HCT116 (cell line): Measurements from ENCODE around the gene SHCBP1L. TPM values are rescaled to one million over a fixed set of nuclear protein-coding genes. Genes with fewer than 3 reads are reported as not detected.

Experiments used
- ATAC-seq: fragments of 200-7000 bp; cut with Tn5 transposase; 2 replicates; pipeline ENCODE4 v1.9.1; 2020; ENCODE audit warnings: mild to moderate bottlenecking, moderate library complexity
- BruUV-seq: library from RNA; stranded (reverse); fragments of 400-500 nt; replicated peaks from 2 replicates; lab custom pipeline; 2021; lab: Mats Ljungman, UMichigan
- CTCF ChIA-PET: fragments of 300-600 bp; sonication (Branson Sonifier 250); formaldehyde crosslinking; loops from one replicate; lab custom pipeline; 2021; ENCODE audit warnings: antibody characterized with exemption; lab: Charles Lee
- POLR2A ChIA-PET: fragments of 300-600, 350-600 bp; sonication (Branson Sonifier 250); formaldehyde crosslinking; loops from one replicate; lab custom pipeline; 2021; ENCODE audit warnings: antibody characterized with exemption; lab: Charles Lee
- RAD21 ChIA-PET, 2 experiments: fragments of 300-600 bp; sonication (Branson Sonifier 250); formaldehyde crosslinking; loops; one replicate each; lab custom pipeline; 2023; ENCODE audit warnings: low total read pairs in 2 of 2; ENCODE audit not compliant: uncharacterized antibody in 2 of 2, unreplicated experiment in 2 of 2, low non-redundant PET in 1 of 2; lab: Charles Lee
- DNase-seq: peaks from one replicate; pipeline ENCODE4 v3.0.0-alpha.2; 2010; ENCODE audit warnings: low read depth, low spot score
- H2AFZ ChIP-seq: fragments of 200-600 bp; shearing (Covaris generic), sonication (generic); 2 replicates; pipeline ENCODE4 v1.6.1; 2017; ENCODE audit warnings: low read depth, mixed run types, mixed read lengths, antibody characterized with exemption, low read length; ENCODE audit not compliant: poor library complexity, severe bottlenecking
- H3K27ac ChIP-seq: 2 replicates; pipeline ENCODE4 v1.5.1; 2012; ENCODE audit warnings: low read depth, low read length
- H3K27me3 ChIP-seq: fragments of 200-600 bp; sonication (generic); 2 replicates; pipeline ENCODE4 v1.6.1; 2016; ENCODE audit warnings: mixed run types, low read length, mixed read lengths; ENCODE audit not compliant: insufficient read depth
- H3K36me3 ChIP-seq, 2 experiments: fragments of 200-500 bp in 1 of 2; fragments of 200-600 bp in 1 of 2; sonication (Bioruptor generic) in 1 of 2; sonication (generic) in 1 of 2; 2 replicates each; pipeline versions ENCODE4 v1.5.1 to v1.6.1; 2014 to 2016; ENCODE audit warnings: low read length in 2 of 2, inconsistent platforms in 1 of 2, mixed read lengths in 1 of 2, mixed run types in 1 of 2; ENCODE audit not compliant: insufficient read depth in 2 of 2, control insufficient read depth in 1 of 2
- H3K4me1 ChIP-seq, 2 experiments: fragments of 200-600 bp in 1 of 2; sonication (generic) in 1 of 2; 2 replicates each; pipeline versions ENCODE4 v1.5.1 to v1.6.1; 2012 to 2017; ENCODE audit warnings: low read length in 2 of 2, inconsistent platforms in 1 of 2, mild to moderate bottlenecking in 1 of 2, mixed read lengths in 1 of 2, mixed run types in 1 of 2, moderate library complexity in 1 of 2; ENCODE audit not compliant: insufficient read depth in 2 of 2, control insufficient read depth in 1 of 2
- H3K4me2 ChIP-seq: fragments of 200-600 bp; sonication (generic); 2 replicates; pipeline ENCODE4 v1.6.1; 2017; ENCODE audit warnings: mixed run types, low read length, mixed read lengths
- H3K4me3 ChIP-seq, 2 experiments: fragments of 200-600 bp in 1 of 2; sonication (generic) in 1 of 2; replicated peaks in 1 of 2; 2 replicates each; pipeline ENCODE4 v1.5.1; 2011 to 2016; ENCODE audit warnings: low read length in 2 of 2, control low read depth in 1 of 2, low read depth in 1 of 2, mild to moderate bottlenecking in 1 of 2, mixed read lengths in 1 of 2, mixed run types in 1 of 2
- H3K79me2 ChIP-seq: fragments of 200-600 bp; sonication (generic); 2 replicates; pipeline ENCODE4 v1.6.1; 2017; ENCODE audit warnings: mild to moderate bottlenecking, mixed run types, low read length, moderate library complexity, mixed read lengths; ENCODE audit not compliant: insufficient read depth
- H3K9ac ChIP-seq: fragments of 200-600 bp; sonication (generic); 2 replicates; pipeline ENCODE4 v1.6.1; 2016; ENCODE audit warnings: low read length, mixed read lengths
- H3K9me2 ChIP-seq: fragments of 200-600 bp; sonication (generic), shearing (Covaris generic); 2 replicates; pipeline ENCODE4 v1.6.1; 2017; ENCODE audit warnings: mixed run types, mild to moderate bottlenecking, moderate library complexity; ENCODE audit not compliant: insufficient read depth
- H3K9me3 ChIP-seq, 2 experiments: fragments of 200-500 bp in 1 of 2; fragments of 200-600 bp in 1 of 2; sonication (Bioruptor generic) in 1 of 2; sonication (generic) in 1 of 2; 2 replicates each; pipeline ENCODE4 v1.6.1; 2014 to 2017; ENCODE audit warnings: low read length in 2 of 2, mixed read lengths in 2 of 2, inconsistent platforms in 1 of 2, low read depth in 1 of 2, mild to moderate bottlenecking in 1 of 2, mixed run types in 1 of 2, moderate library complexity in 1 of 2; ENCODE audit not compliant: control insufficient read depth in 1 of 2, insufficient read depth in 1 of 2
- H4K20me1 ChIP-seq: fragments of 200-600 bp; sonication (generic), shearing (Covaris generic); 2 replicates; pipeline ENCODE4 v1.6.1; 2017; ENCODE audit warnings: mixed run types, mild to moderate bottlenecking, moderate library complexity; ENCODE audit not compliant: insufficient read depth
- CEBPB ChIP-seq: IDR thresholded peaks from 2 replicates; pipeline ENCODE4 v1.6.1; 2012; ENCODE audit warnings: low read depth
- EGR1 ChIP-seq: IDR thresholded peaks from 2 replicates; pipeline ENCODE4 v1.6.1; 2012; ENCODE audit warnings: low read depth
- ELF1 ChIP-seq: IDR thresholded peaks from 2 replicates; pipeline ENCODE4 v1.6.1; 2012; ENCODE audit warnings: low read depth, borderline replicate concordance
- EZH2 ChIP-seq: fragments of 200-600 bp; sonication (generic); IDR thresholded peaks from 2 replicates; pipeline ENCODE4 v1.6.1; 2017; ENCODE audit warnings: antibody characterized with exemption, mixed run types
- EZH2phosphoT487 ChIP-seq: fragments of 200-600 bp; IDR thresholded peaks from 2 replicates; pipeline ENCODE4 v1.6.1; 2018; ENCODE audit warnings: antibody characterized with exemption, borderline replicate concordance
- JUND ChIP-seq: IDR thresholded peaks from 2 replicates; pipeline ENCODE4 v1.6.1; 2012
- POLR2AphosphoS5 ChIP-seq: IDR thresholded peaks from 2 replicates; pipeline ENCODE4 v1.6.1; 2011; ENCODE audit warnings: mild to moderate bottlenecking, low read depth, low read length, moderate library complexity
- SIN3A ChIP-seq: IDR thresholded peaks from 2 replicates; pipeline ENCODE4 v1.6.1; 2012; ENCODE audit warnings: low read depth
- SP1 ChIP-seq: IDR thresholded peaks from 2 replicates; pipeline ENCODE4 v1.6.1; 2012; ENCODE audit warnings: low read depth
- SRF ChIP-seq: IDR thresholded peaks from 2 replicates; pipeline ENCODE4 v1.6.1; 2012; ENCODE audit warnings: low read depth
- TCF7L2 ChIP-seq: IDR thresholded peaks from 2 replicates; pipeline ENCODE4 v1.7.0; 2011; ENCODE audit warnings: borderline replicate concordance, inconsistent platforms; ENCODE audit not compliant: insufficient read depth, insufficient read length; ENCODE audit errors: extremely low read depth
- ZFX ChIP-seq: fragments of 450-650 bp; IDR thresholded peaks from 2 replicates; pipeline ENCODE4 v1.6.1; 2017
- ZNF274 ChIP-seq: fragments of 200-500 bp; sonication (Bioruptor generic); IDR thresholded peaks from 2 replicates; pipeline ENCODE4 v1.6.1; 2014; ENCODE audit warnings: mild to moderate bottlenecking, low read depth, low read length, inconsistent platforms
- intact Hi-C: fragments of 100-400 bp; cut with micrococcal nuclease; formaldehyde crosslinking; loops from 2 replicates; pipeline ENCODE4 v1.10.0; 2022
- total RNA-seq: library from RNA; stranded (reverse); gene quantifications from one replicate; pipeline ENCODE4 v1.2.1, GENCODE V29; 2021; ENCODE audit not compliant: unreplicated experiment
- TF ChIP-seq, protein P1 (sequence below): IDR thresholded peaks from 2 replicates; pipeline ENCODE4 v1.6.1; 2012
- TF ChIP-seq, protein P2 (sequence below): IDR thresholded peaks from 2 replicates; pipeline ENCODE4 v1.6.1; 2011; ENCODE audit warnings: mild to moderate bottlenecking, low read length, moderate library complexity; ENCODE audit not compliant: insufficient replicate concordance; ENCODE audit errors: extremely low read depth
- TF ChIP-seq, protein P3 (sequence below): IDR thresholded peaks from 2 replicates; pipeline ENCODE4 v1.6.1; 2012

Gene SHCBP1L
- total RNA-seq, 1 experiment from 2014 or later: not detected

DNA sequence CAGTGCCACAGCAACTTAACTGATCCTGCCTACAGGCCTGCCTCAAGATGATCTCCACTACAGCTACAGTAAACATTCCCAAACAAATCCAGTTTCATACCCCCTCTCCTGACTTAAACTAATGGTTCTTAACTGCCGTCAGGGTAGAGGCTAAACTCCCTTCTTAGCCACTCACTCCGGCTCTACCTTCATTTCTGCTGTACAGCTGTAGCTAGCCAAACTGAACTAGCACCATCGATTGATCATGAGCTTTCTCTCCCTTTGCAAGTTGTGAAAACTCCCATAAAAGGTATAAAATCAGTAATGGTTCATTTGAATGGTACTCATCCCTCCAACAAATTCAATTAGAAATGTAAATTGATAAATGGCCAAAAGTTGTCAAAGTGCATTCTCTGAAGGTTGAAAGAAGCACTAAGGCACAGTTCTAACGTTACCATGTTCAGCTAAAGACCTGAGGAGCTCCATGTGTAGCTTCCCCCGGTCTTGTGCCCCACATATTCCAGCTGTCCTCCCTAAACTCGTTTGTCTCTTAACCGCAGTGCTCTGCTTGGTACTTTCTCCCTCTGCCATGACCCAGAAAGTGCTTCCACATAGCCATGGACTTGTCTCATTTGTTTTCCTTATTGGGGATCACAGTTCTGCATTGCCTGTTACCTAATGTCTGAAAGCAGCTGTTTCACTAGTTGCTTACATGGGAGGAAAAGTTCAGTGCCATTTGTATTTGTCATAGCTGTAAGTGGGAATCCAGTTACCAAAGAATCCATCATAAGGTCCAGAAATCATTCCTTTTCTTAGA lies 64.0 kb downstream of the SHCBP1L start:
- no peak overlapping the region for H3K4me2 ChIP-seq
- peaks cover 14% of the 10 kb centered on the region for H4K20me1 ChIP-seq
- no peaks in the 10 kb centered on the region for H3K9me3 ChIP-seq
- ChIA-PET CTCF (no interaction called here), RAD21 (no interaction called here), POLR2A (no interaction called here)
- H3K79me2 ChIP-seq: peaks cover 17% of the 10 kb centered on the region
- no peak overlapping the region for H3K9ac ChIP-seq
- intact Hi-C loops: no loop called here
- no peak overlapping the region for H2AFZ ChIP-seq
- TF ChIP-seq JUND: peak; percentile 10; the same call in 1 of the 2 replicates
- 0 out of 2 replicates have a peak, but pooled peaks have one; percentile 29 for TF ChIP-seq SIN3A
- no peak for TF ChIP-seq ELF1
- TF ChIP-seq ZNF274: no peak
- peak; percentile 13; the same call in 1 of the 2 replicates for TF ChIP-seq POLR2AphosphoS5
- no peak overlapping the region for H3K4me3 ChIP-seq
- DNase-seq: no peak
- peaks cover 2 to 3% of the 10 kb centered on the region in 2 experiments; a peak in 1 of 4 replicates for H3K4me1 ChIP-seq
- no TSS peak for BruUV-seq
- H3K27ac ChIP-seq: no peak overlapping the region
- peak; percentile 31 for ATAC-seq
- no peaks in the 10 kb centered on the region for H3K27me3 ChIP-seq
- H3K9me2 ChIP-seq: no peaks in the 10 kb centered on the region
- peaks cover 36 to 42% of the 10 kb centered on the region in 2 experiments for H3K36me3 ChIP-seq

DNA sequence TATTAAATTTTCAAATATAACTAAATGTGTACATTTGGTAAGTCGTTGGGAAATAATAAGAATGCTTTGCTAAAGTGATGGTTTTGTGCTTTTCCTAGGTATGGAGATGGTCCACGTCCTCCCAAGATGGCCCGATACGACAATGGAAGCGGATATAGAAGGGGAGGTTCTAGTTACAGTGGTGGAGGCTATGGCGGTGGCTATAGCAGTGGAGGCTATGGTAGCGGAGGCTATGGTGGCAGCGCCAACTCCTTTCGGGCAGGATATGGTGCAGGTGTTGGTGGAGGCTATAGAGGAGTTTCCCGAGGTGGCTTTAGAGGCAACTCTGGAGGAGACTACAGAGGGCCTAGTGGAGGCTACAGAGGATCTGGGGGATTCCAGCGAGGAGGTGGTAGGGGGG lies 66.0 kb downstream of the SHCBP1L start:
- DNase-seq: no peak
- Histone ChIP-seq H3K9me3 (no peaks in the 10 kb centered on the region), H4K20me1 (peaks cover 14% of the 10 kb centered on the region), H3K79me2 (peaks cover 25% of the 10 kb centered on the region), H3K9ac (no peak overlapping the region), H3K9me2 (no peaks in the 10 kb centered on the region), H3K27me3 (no peaks in the 10 kb centered on the region), H2AFZ (no peak overlapping the region), H3K4me3 (no peak overlapping the region), H3K4me2 (no peak overlapping the region), H3K27ac (no peak overlapping the region), H3K36me3 (peaks cover 51 to 56% of the 10 kb centered on the region in 2 experiments), H3K4me1 (no peaks in the 10 kb centered on the region)
- ChIA-PET CTCF (no interaction called here), POLR2A (no interaction called here), RAD21 (no interaction called here)
- intact Hi-C loops: no loop called here
- ATAC-seq: no peak
- no TSS peak for BruUV-seq
- TF ChIP-seq EGR1: no peak
- no peak for TF ChIP-seq SP1
- no peak for TF ChIP-seq EZH2
- TF ChIP-seq POLR2AphosphoS5: no peak
- no peak for TF ChIP-seq EZH2phosphoT487
- TF ChIP-seq, protein P1, sequence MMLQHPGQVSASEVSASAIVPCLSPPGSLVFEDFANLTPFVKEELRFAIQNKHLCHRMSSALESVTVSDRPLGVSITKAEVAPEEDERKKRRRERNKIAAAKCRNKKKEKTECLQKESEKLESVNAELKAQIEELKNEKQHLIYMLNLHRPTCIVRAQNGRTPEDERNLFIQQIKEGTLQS: no peak
- no peak for TF ChIP-seq ZNF274
- TF ChIP-seq, protein P2, sequence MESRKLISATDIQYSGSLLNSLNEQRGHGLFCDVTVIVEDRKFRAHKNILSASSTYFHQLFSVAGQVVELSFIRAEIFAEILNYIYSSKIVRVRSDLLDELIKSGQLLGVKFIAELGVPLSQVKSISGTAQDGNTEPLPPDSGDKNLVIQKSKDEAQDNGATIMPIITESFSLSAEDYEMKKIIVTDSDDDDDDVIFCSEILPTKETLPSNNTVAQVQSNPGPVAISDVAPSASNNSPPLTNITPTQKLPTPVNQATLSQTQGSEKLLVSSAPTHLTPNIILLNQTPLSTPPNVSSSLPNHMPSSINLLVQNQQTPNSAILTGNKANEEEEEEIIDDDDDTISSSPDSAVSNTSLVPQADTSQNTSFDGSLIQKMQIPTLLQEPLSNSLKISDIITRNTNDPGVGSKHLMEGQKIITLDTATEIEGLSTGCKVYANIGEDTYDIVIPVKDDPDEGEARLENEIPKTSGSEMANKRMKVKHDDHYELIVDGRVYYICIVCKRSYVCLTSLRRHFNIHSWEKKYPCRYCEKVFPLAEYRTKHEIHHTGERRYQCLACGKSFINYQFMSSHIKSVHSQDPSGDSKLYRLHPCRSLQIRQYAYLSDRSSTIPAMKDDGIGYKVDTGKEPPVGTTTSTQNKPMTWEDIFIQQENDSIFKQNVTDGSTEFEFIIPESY: no peak
- no peak for TF ChIP-seq JUND
- TF ChIP-seq TCF7L2: no peak
- TF ChIP-seq ZFX: no peak
- no peak for TF ChIP-seq ELF1
- TF ChIP-seq SRF: no peak
- TF ChIP-seq CEBPB: no peak
- TF ChIP-seq, protein P3, sequence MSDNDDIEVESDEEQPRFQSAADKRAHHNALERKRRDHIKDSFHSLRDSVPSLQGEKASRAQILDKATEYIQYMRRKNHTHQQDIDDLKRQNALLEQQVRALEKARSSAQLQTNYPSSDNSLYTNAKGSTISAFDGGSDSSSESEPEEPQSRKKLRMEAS: no peak
